Measurements from ENCODE around the gene CLCN3.
"Not testable (repeated sequence)": the region's sequence is repeated elsewhere in the genome, so short reads cannot be mapped to it uniquely, and the experiment has no call there.

- not testable (repeated sequence) for TF ChIP-seq POLR2AphosphoS5, POLR2A (IDR thresholded peaks at IDR 0.05; ENCODE audit: low read depth, low read length)
Observed at GRCh38 chr4:169624012-169624411, 3.6 kb downstream of the CLCN3 start.

All from GM12892 (cell line).